ENCODE measurements around the gene ZNF274.

Gene ZNF274

GRCh38 chr19:58261600-58261967 is 78.7 kb downstream of the ZNF274 start:
- H3K9ac ChIP-seq (ENCODE audit: low read length) = no peak overlapping the region
- no peak for DNase-seq (ENCODE audit: low read depth)
- no peaks in the 10 kb centered on the region for H3K4me1 ChIP-seq (ENCODE audit: control insufficient read depth, insufficient read depth, low read length)
- no peaks in the 10 kb centered on the region for H3K27me3 ChIP-seq (replicated peaks; ENCODE audit: control insufficient read depth, insufficient read depth, low read length)
- peaks cover 100% of the 10 kb centered on the region for H3K9me3 ChIP-seq (ENCODE audit: control insufficient read depth, low read length)
- peak overlapping the region; percentile 66 for H3K4me3 ChIP-seq (ENCODE audit: low read length)
- H3K36me3 ChIP-seq (ENCODE audit: control insufficient read depth, insufficient read depth, low read length, severe bottlenecking) = peaks cover 92% of the 10 kb centered on the region

- peak overlapping the region; percentile 66 for H3K4me3 ChIP-seq (ENCODE audit: low read length)
Measured at GRCh38 chr19:58261968-58262921, 79.4 kb downstream of the ZNF274 start.

GRCh38 chr19:58262922-58263296 is 80.0 kb downstream of the ZNF274 start:
- peaks cover 100% of the 10 kb centered on the region for H3K9me3 ChIP-seq (ENCODE audit: control insufficient read depth, low read length)
- H3K9ac ChIP-seq (ENCODE audit: low read length) = no peak overlapping the region
- H3K4me1 ChIP-seq (ENCODE audit: control insufficient read depth, insufficient read depth, low read length) = no peaks in the 10 kb centered on the region
- DNase-seq (ENCODE audit: low read depth) = no peak
- no peaks in the 10 kb centered on the region for H3K27me3 ChIP-seq (replicated peaks; ENCODE audit: control insufficient read depth, insufficient read depth, low read length)
- peaks cover 82% of the 10 kb centered on the region for H3K36me3 ChIP-seq (ENCODE audit: control insufficient read depth, insufficient read depth, low read length, severe bottlenecking)
- peak overlapping the region; percentile 66 for H3K4me3 ChIP-seq (ENCODE audit: low read length)

More at GRCh38 chr19:58261968-58262921, 79.4 kb downstream of the ZNF274 start:
- H3K27me3 ChIP-seq (replicated peaks; ENCODE audit: control insufficient read depth, insufficient read depth, low read length) = no peaks in the 10 kb centered on the region
- no peak overlapping the region for H3K9ac ChIP-seq (ENCODE audit: low read length)
- no peak for DNase-seq (ENCODE audit: low read depth)
- H3K9me3 ChIP-seq (ENCODE audit: control insufficient read depth, low read length) = peaks cover 100% of the 10 kb centered on the region
- H3K36me3 ChIP-seq (ENCODE audit: control insufficient read depth, insufficient read depth, low read length, severe bottlenecking) = peaks cover 89% of the 10 kb centered on the region
- no peaks in the 10 kb centered on the region for H3K4me1 ChIP-seq (ENCODE audit: control insufficient read depth, insufficient read depth, low read length)
